HCT116 (cell line): ENCODE measurements around the gene TAPBPL. TPM values are rescaled to one million over a fixed set of nuclear protein-coding genes. Genes with fewer than 3 reads are reported as not detected.

ENCODE experiments used
- ATAC-seq: fragments of 200-7000 bp; cut with Tn5 transposase; 2 replicates; pipeline ENCODE4 v1.9.1; 2020; ENCODE audit warnings: mild to moderate bottlenecking, moderate library complexity
- BruUV-seq: library from RNA; stranded (reverse); fragments of 400-500 nt; replicated peaks from 2 replicates; lab custom pipeline; 2021; lab: Mats Ljungman, UMichigan
- CTCF ChIA-PET: fragments of 300-600 bp; sonication (Branson Sonifier 250); formaldehyde crosslinking; loops from one replicate; lab custom pipeline; 2021; ENCODE audit warnings: antibody characterized with exemption; lab: Charles Lee
- POLR2A ChIA-PET: fragments of 300-600, 350-600 bp; sonication (Branson Sonifier 250); formaldehyde crosslinking; loops from one replicate; lab custom pipeline; 2021; ENCODE audit warnings: antibody characterized with exemption; lab: Charles Lee
- RAD21 ChIA-PET, 2 experiments: fragments of 300-600 bp; sonication (Branson Sonifier 250); formaldehyde crosslinking; loops; one replicate each; lab custom pipeline; 2023; ENCODE audit warnings: low total read pairs in 2 of 2; ENCODE audit not compliant: uncharacterized antibody in 2 of 2, unreplicated experiment in 2 of 2, low non-redundant PET in 1 of 2; lab: Charles Lee
- DNase-seq: peaks from one replicate; pipeline ENCODE4 v3.0.0-alpha.2; 2010; ENCODE audit warnings: low read depth, low spot score
- H2AFZ ChIP-seq: fragments of 200-600 bp; shearing (Covaris generic), sonication (generic); 2 replicates; pipeline ENCODE4 v1.6.1; 2017; ENCODE audit warnings: low read depth, mixed run types, mixed read lengths, antibody characterized with exemption, low read length; ENCODE audit not compliant: poor library complexity, severe bottlenecking
- H3K27ac ChIP-seq: 2 replicates; pipeline ENCODE4 v1.5.1; 2012; ENCODE audit warnings: low read depth, low read length
- H3K27me3 ChIP-seq: fragments of 200-600 bp; sonication (generic); 2 replicates; pipeline ENCODE4 v1.6.1; 2016; ENCODE audit warnings: mixed run types, low read length, mixed read lengths; ENCODE audit not compliant: insufficient read depth
- H3K36me3 ChIP-seq, 2 experiments: fragments of 200-500 bp in 1 of 2; fragments of 200-600 bp in 1 of 2; sonication (Bioruptor generic) in 1 of 2; sonication (generic) in 1 of 2; 2 replicates each; pipeline versions ENCODE4 v1.5.1 to v1.6.1; 2014 to 2016; ENCODE audit warnings: low read length in 2 of 2, inconsistent platforms in 1 of 2, mixed read lengths in 1 of 2, mixed run types in 1 of 2; ENCODE audit not compliant: insufficient read depth in 2 of 2, control insufficient read depth in 1 of 2
- H3K4me1 ChIP-seq, 2 experiments: fragments of 200-600 bp in 1 of 2; sonication (generic) in 1 of 2; 2 replicates each; pipeline versions ENCODE4 v1.5.1 to v1.6.1; 2012 to 2017; ENCODE audit warnings: low read length in 2 of 2, inconsistent platforms in 1 of 2, mild to moderate bottlenecking in 1 of 2, mixed read lengths in 1 of 2, mixed run types in 1 of 2, moderate library complexity in 1 of 2; ENCODE audit not compliant: insufficient read depth in 2 of 2, control insufficient read depth in 1 of 2
- H3K4me2 ChIP-seq: fragments of 200-600 bp; sonication (generic); 2 replicates; pipeline ENCODE4 v1.6.1; 2017; ENCODE audit warnings: mixed run types, low read length, mixed read lengths
- H3K4me3 ChIP-seq, 2 experiments: fragments of 200-600 bp in 1 of 2; sonication (generic) in 1 of 2; replicated peaks in 1 of 2; 2 replicates each; pipeline ENCODE4 v1.5.1; 2011 to 2016; ENCODE audit warnings: low read length in 2 of 2, control low read depth in 1 of 2, low read depth in 1 of 2, mild to moderate bottlenecking in 1 of 2, mixed read lengths in 1 of 2, mixed run types in 1 of 2
- H3K79me2 ChIP-seq: fragments of 200-600 bp; sonication (generic); 2 replicates; pipeline ENCODE4 v1.6.1; 2017; ENCODE audit warnings: mild to moderate bottlenecking, mixed run types, low read length, moderate library complexity, mixed read lengths; ENCODE audit not compliant: insufficient read depth
- H3K9ac ChIP-seq: fragments of 200-600 bp; sonication (generic); 2 replicates; pipeline ENCODE4 v1.6.1; 2016; ENCODE audit warnings: low read length, mixed read lengths
- H3K9me2 ChIP-seq: fragments of 200-600 bp; sonication (generic), shearing (Covaris generic); 2 replicates; pipeline ENCODE4 v1.6.1; 2017; ENCODE audit warnings: mixed run types, mild to moderate bottlenecking, moderate library complexity; ENCODE audit not compliant: insufficient read depth
- H3K9me3 ChIP-seq, 2 experiments: fragments of 200-500 bp in 1 of 2; fragments of 200-600 bp in 1 of 2; sonication (Bioruptor generic) in 1 of 2; sonication (generic) in 1 of 2; 2 replicates each; pipeline ENCODE4 v1.6.1; 2014 to 2017; ENCODE audit warnings: low read length in 2 of 2, mixed read lengths in 2 of 2, inconsistent platforms in 1 of 2, low read depth in 1 of 2, mild to moderate bottlenecking in 1 of 2, mixed run types in 1 of 2, moderate library complexity in 1 of 2; ENCODE audit not compliant: control insufficient read depth in 1 of 2, insufficient read depth in 1 of 2
- H4K20me1 ChIP-seq: fragments of 200-600 bp; sonication (generic), shearing (Covaris generic); 2 replicates; pipeline ENCODE4 v1.6.1; 2017; ENCODE audit warnings: mixed run types, mild to moderate bottlenecking, moderate library complexity; ENCODE audit not compliant: insufficient read depth
- FOSL1 ChIP-seq: IDR thresholded peaks from 2 replicates; pipeline ENCODE4 v1.6.1; 2012; ENCODE audit warnings: low read depth
- JUND ChIP-seq: IDR thresholded peaks from 2 replicates; pipeline ENCODE4 v1.6.1; 2012
- YY1 ChIP-seq: IDR thresholded peaks from 2 replicates; pipeline ENCODE4 v1.6.1; 2011; ENCODE audit warnings: low read length, low read depth, moderate library complexity, mild to moderate bottlenecking; ENCODE audit not compliant: insufficient replicate concordance; ENCODE audit errors: extremely low read depth
- intact Hi-C: fragments of 100-400 bp; cut with micrococcal nuclease; formaldehyde crosslinking; loops from 2 replicates; pipeline ENCODE4 v1.10.0; 2022
- total RNA-seq: library from RNA; stranded (reverse); gene quantifications from one replicate; pipeline ENCODE4 v1.2.1, GENCODE V29; 2021; ENCODE audit not compliant: unreplicated experiment
- TF ChIP-seq, protein P1 (sequence below): IDR thresholded peaks from 2 replicates; pipeline ENCODE4 v1.6.1; 2011; ENCODE audit warnings: mild to moderate bottlenecking, low read length, moderate library complexity; ENCODE audit not compliant: insufficient replicate concordance; ENCODE audit errors: extremely low read depth
- TF ChIP-seq, protein P2 (sequence below): IDR thresholded peaks from 2 replicates; pipeline ENCODE4 v1.6.1; 2012; ENCODE audit warnings: low read depth

The TAPBPL gene
- total RNA-seq, 1 experiment from 2014 or later = 0.54 TPM

DNA sequence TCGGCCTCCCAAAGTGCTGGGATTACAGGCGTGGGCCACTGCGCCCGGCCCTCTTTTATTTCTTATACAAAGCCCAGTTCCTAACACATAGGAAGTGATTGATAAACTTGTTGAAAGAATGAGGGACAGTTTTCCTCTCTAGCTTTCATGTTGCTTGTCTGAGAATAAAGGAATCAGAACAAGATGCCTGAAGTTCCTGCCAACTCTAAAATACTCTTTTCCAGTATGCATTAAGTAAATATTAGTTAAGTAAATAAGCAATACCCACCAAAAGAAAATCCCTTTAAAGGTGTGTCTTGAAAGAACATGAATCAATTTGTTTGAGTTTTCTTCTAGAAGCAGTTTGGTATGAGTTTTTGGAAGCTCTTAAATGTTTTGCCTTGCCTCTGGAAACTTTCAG lies 31.5 kb upstream of the TAPBPL start:
- H2AFZ ChIP-seq = no peak overlapping the region
- H3K9ac ChIP-seq = no peak overlapping the region
- CTCF ChIA-PET = no interaction called here
- no peaks in the 10 kb centered on the region; the same call in 1 of the 2 replicates for H3K9me2 ChIP-seq
- H3K4me2 ChIP-seq = no peak overlapping the region
- DNase-seq = no peak
- ATAC-seq = no peak
- BruUV-seq = no TSS peak
- TF ChIP-seq, protein P1, sequence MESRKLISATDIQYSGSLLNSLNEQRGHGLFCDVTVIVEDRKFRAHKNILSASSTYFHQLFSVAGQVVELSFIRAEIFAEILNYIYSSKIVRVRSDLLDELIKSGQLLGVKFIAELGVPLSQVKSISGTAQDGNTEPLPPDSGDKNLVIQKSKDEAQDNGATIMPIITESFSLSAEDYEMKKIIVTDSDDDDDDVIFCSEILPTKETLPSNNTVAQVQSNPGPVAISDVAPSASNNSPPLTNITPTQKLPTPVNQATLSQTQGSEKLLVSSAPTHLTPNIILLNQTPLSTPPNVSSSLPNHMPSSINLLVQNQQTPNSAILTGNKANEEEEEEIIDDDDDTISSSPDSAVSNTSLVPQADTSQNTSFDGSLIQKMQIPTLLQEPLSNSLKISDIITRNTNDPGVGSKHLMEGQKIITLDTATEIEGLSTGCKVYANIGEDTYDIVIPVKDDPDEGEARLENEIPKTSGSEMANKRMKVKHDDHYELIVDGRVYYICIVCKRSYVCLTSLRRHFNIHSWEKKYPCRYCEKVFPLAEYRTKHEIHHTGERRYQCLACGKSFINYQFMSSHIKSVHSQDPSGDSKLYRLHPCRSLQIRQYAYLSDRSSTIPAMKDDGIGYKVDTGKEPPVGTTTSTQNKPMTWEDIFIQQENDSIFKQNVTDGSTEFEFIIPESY = no peak
- TF ChIP-seq JUND (no peak), YY1 (no peak), FOSL1 (no peak)
- TF ChIP-seq, protein P2, sequence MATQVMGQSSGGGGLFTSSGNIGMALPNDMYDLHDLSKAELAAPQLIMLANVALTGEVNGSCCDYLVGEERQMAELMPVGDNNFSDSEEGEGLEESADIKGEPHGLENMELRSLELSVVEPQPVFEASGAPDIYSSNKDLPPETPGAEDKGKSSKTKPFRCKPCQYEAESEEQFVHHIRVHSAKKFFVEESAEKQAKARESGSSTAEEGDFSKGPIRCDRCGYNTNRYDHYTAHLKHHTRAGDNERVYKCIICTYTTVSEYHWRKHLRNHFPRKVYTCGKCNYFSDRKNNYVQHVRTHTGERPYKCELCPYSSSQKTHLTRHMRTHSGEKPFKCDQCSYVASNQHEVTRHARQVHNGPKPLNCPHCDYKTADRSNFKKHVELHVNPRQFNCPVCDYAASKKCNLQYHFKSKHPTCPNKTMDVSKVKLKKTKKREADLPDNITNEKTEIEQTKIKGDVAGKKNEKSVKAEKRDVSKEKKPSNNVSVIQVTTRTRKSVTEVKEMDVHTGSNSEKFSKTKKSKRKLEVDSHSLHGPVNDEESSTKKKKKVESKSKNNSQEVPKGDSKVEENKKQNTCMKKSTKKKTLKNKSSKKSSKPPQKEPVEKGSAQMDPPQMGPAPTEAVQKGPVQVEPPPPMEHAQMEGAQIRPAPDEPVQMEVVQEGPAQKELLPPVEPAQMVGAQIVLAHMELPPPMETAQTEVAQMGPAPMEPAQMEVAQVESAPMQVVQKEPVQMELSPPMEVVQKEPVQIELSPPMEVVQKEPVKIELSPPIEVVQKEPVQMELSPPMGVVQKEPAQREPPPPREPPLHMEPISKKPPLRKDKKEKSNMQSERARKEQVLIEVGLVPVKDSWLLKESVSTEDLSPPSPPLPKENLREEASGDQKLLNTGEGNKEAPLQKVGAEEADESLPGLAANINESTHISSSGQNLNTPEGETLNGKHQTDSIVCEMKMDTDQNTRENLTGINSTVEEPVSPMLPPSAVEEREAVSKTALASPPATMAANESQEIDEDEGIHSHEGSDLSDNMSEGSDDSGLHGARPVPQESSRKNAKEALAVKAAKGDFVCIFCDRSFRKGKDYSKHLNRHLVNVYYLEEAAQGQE = no peak
- TF ChIP-seq, all 23 proteins: peak for 0
- Histone ChIP-seq H3K27me3 (no peaks in the 10 kb centered on the region), H3K4me1 (peaks cover 0 to 11% of the 10 kb centered on the region in 2 experiments; a peak in 3 of 4 replicates), H3K27ac (no peak overlapping the region), H3K36me3 (peaks cover 0 to 7% of the 10 kb centered on the region in 2 experiments; a peak in 1 of 4 replicates), H3K4me3 (no peak overlapping the region), H4K20me1 (no peaks in the 10 kb centered on the region), H3K9me3 (no peaks in the 10 kb centered on the region), H3K79me2 (no peaks in the 10 kb centered on the region)
- RAD21 ChIA-PET = no interaction called here
- POLR2A ChIA-PET = no interaction called here
- intact Hi-C loops = no loop called here
